GM19324 (cell line): ENCODE data around the gene CAPN1.
"Not testable (repeated sequence)": the region's sequence is repeated elsewhere in the genome, so short reads cannot be mapped to it uniquely, and the experiment has no call there.

Experiments used
- ATAC-seq: cut with Tn5 transposase; IDR thresholded peaks from one replicate; pipeline ENCODE4 v1.9.1; 2021; ENCODE audit warnings: mild to moderate bottlenecking, moderate library complexity; ENCODE audit not compliant: unreplicated experiment, low FRiP score

The CAPN1 gene

DNA sequence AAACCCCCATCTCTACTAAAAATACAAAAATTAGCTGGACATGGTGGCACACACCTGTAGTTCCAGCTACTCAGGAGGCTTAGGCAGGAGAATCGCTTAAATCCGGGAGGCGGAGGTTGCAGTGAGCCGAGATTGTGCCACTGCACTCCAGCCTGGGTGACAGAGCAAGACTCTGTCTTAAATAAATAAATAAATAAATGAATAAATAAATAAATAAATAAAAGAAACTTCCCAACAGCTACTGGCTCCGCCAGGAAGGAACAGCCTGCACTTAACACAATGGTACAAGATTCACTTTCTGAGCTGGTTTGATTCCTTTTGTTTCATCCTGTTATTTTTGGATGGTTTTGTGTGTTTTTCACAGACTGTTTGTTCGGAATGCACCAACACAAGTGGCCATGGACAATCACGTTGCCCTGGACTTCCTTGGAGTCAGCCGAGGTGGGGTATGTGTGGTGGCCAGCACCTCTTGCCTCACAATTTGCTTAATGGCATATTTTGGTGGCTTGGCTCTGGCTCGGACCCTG is 66.5 kb downstream of the CAPN1 start:
- not testable (repeated sequence) for ATAC-seq

DNA sequence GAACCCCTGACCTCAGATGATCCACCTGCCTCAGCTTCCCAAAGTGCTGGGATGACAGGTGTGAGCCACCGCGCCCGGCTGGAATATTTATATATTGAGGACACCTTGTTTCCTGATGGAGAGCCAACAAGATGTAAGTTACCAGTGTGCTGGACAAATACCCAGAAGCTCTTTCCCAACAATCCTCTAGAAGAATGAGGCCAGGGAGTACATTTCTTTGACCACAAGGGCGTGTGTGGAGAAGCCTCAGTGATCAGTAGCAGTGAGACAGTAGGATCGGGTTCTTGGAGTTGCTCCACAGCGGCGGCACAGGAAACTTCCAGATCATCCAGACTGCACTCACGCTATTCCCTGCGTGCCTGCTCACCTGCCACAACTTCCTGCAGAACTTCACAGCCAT is 69.7 kb downstream of the CAPN1 start:
- ATAC-seq = no peak

DNA sequence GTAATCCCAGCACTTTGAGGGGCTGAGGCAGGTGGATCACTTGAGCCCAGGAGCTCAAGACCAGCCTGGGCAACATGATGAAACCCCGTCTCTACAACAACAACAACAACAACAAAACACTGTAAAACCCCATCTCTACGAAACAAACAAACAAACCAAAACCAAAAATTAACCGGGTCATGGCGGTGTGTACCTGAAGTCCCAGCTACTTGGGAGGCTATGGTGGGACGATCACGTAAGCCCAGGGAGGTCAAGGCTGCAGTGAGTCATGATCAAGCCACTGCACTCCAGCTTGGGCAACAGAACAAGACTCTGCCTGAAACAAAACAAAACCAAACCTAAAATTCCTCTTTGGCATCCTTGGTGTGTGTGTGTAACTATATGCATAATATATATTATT is 73.0 kb downstream of the CAPN1 start:
- ATAC-seq = no peak

DNA sequence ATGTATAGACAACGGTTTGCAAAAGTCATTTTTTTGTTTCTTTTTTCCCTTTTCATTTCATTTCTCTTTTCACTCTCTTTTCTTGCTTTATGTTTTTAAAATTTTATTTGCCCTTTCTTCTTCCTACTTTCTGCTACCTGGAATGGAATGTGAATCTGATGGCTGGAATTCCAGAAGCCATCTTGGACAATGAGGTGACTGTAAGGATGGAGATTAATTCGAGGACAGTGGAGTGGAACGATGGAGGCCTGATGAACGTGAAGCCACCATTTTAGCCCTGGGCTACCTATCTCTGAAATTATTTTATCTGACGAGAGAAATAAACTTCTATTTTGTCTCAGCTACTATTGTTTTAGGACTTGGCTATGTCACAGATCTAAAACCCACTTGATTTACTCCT is 77.3 kb downstream of the CAPN1 start:
- ATAC-seq = no peak

DNA sequence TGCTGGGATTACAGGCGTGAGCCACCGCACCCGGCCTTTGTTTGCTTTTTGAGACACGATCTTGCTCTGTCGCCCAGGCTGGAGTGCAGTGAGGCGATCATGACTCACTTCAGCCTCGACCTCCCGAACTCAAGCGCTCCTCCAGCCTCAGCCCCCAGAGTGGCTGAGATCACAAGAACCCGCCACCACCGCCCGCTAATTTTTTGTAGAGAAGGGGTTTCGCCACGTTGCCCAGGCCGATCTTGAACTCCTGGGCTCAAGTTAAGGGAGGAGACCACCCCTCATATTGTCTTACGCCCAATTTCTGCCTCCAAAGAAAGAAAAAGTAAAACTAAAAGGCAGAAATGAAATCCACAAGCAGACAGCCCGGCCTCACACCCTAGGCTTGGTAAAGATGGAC is 78.6 kb downstream of the CAPN1 start:
- no peak for ATAC-seq

DNA sequence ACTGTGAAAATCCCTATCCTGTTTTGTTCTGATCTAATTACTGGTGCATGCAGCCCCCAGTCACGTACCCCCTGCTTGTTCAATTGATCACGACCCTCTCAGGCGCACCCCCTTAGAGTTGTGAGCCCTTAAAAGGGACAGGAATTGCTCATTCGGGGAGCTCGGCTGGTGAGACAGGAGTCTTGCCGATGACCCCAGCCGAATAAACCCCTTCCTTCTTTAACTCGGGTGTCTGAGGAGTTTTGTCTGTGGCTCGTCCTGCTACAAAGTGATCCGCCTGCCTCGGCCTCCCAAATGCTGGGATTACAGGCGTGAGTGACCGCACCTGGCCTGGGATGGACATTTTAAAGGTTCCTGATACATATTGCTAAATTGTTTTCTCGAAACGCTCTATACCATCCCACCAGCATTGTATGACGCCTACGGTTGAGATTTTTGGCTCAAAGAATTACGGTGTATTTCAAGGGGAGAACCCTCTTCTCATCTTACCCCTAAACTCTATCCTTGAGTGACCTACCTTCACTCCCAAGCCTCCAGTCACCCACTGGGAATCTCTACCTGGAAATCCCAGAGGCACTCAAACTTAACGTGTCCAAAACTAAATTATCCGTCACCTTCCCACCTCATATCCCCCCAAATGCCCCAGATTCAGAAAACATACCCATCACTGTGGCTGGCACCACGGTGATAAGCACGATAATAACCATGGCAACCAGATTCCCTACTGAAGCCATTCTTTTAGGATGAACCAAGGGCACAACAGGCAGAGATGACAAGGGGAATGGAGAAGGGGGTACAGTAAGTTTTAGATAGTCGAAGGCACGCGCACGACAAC is 79.2 kb downstream of the CAPN1 start:
- peak; percentile 17 for ATAC-seq
